K562 (cell line): ENCODE data around the gene IMPA2. TPM values are rescaled to one million over a fixed set of nuclear protein-coding genes. Genes with fewer than 3 reads are reported as not detected.
"Not testable (repeated sequence)": the region's sequence is repeated elsewhere in the genome, so short reads cannot be mapped to it uniquely, and the experiment has no call there.

Source experiments
- ATAC-seq: fragments of 200-7000 bp; cut with Tn5 transposase; 3 replicates; pipeline ENCODE4 v1.9.1; 2020; ENCODE audit warnings: moderate library complexity
- BruUV-seq: library from RNA; stranded (reverse); fragments of 400-500 nt; replicated peaks from 2 replicates; lab custom pipeline; 2021; lab: Mats Ljungman, UMichigan
- CTCF ChIA-PET: fragments of 300-600 bp; formaldehyde crosslinking; extraction: SDS; loops from one replicate; lab custom pipeline; 2021; ENCODE audit warnings: low intra/inter-chr PET ratio; lab: Yijun Ruan, JAX
- POLR2A ChIA-PET: fragments of 300-600, 350-650 bp; sonication (Branson Sonifier 250); formaldehyde crosslinking; extraction: SDS; loops from one replicate; lab custom pipeline; 2021; ENCODE audit warnings: antibody characterized with exemption, inconsistent platforms; lab: Yijun Ruan, JAX
- DNase-seq, 4 experiments: peaks; one replicate each; pipeline versions ENCODE4 v3.0.0 to v3.0.0-alpha.2; 2011 to 2018; ENCODE audit warnings: low spot score in 3 of 4, mixed read lengths in 3 of 4; ENCODE audit errors: extremely low read depth in 1 of 4
- FAIRE-seq: peaks from 2 replicates; lab custom pipeline; 2011; peaks lifted over from hg19 to GRCh38; lab: Jason Lieb, UNC
- H2AFZ ChIP-seq: 2 replicates; pipeline ENCODE4 v1.6.0; 2011; ENCODE audit warnings: low read depth, low read length, control low read depth, inconsistent platforms
- H3K27ac ChIP-seq: fragments of 200-600 bp; 3 replicates; pipeline ENCODE4 v1.8.0; 2011; ENCODE audit warnings: low read depth, mild to moderate bottlenecking, control low read depth, inconsistent platforms, low read length, moderate library complexity, mixed read lengths; ENCODE audit errors: extremely low read depth
- H3K27me3 ChIP-seq, 2 experiments: fragments of 300-600 bp in 1 of 2; 2 replicates in 1 of 2; 3 replicates in 1 of 2; pipeline versions ENCODE4 v1.6.0 to v1.8.0; 2011; ENCODE audit warnings: inconsistent platforms in 2 of 2, low read length in 2 of 2, mild to moderate bottlenecking in 1 of 2, mixed read lengths in 1 of 2, moderate library complexity in 1 of 2; ENCODE audit not compliant: control insufficient read depth in 2 of 2, insufficient read depth in 2 of 2
- H3K36me3 ChIP-seq: fragments of 300-600 bp; 3 replicates; pipeline ENCODE4 v1.8.0; 2011; ENCODE audit warnings: mild to moderate bottlenecking, low read length, inconsistent platforms; ENCODE audit not compliant: control insufficient read depth, insufficient read depth
- H3K4me1 ChIP-seq, 2 experiments: fragments of 200-600 bp in 1 of 2; replicated peaks in 1 of 2; 2 replicates in 1 of 2; 3 replicates in 1 of 2; pipeline versions ENCODE4 v1.5.1 to v1.8.0; 2011; ENCODE audit warnings: inconsistent platforms in 2 of 2, low read length in 2 of 2, mild to moderate bottlenecking in 1 of 2, mixed read lengths in 1 of 2, moderate library complexity in 1 of 2; ENCODE audit not compliant: control insufficient read depth in 2 of 2, insufficient read depth in 2 of 2
- H3K4me2 ChIP-seq: 2 replicates; pipeline ENCODE4 v1.6.1; 2011; ENCODE audit warnings: low read length, control low read depth, inconsistent platforms, mixed read lengths; ENCODE audit not compliant: insufficient read depth
- H3K4me3 ChIP-seq: fragments of 200-600 bp; sonication (generic), shearing (Covaris generic); 2 replicates; pipeline ENCODE4 v1.5.1; 2016; ENCODE audit warnings: control low read depth, inconsistent platforms
- H3K79me2 ChIP-seq: fragments of 200-600 bp; 3 replicates; pipeline ENCODE4 v1.8.0; 2011; ENCODE audit warnings: low read length, inconsistent platforms; ENCODE audit not compliant: control insufficient read depth, insufficient read depth
- H3K9ac ChIP-seq, 2 experiments: 2 replicates each; pipeline versions ENCODE4 v1.6.0 to v1.6.1; 2011; ENCODE audit warnings: low read depth in 2 of 2, low read length in 2 of 2, control low read depth in 1 of 2, inconsistent platforms in 1 of 2, mild to moderate bottlenecking in 1 of 2, mixed read lengths in 1 of 2; ENCODE audit not compliant: insufficient read depth in 1 of 2
- H3K9me1 ChIP-seq: one replicate; pipeline ENCODE4 v1.6.0; 2011; ENCODE audit warnings: inconsistent platforms, mild to moderate bottlenecking, low read length, moderate library complexity; ENCODE audit not compliant: control insufficient read depth, insufficient read depth
- H3K9me3 ChIP-seq: replicated peaks from 2 replicates; pipeline ENCODE4 v1.5.1; 2011; ENCODE audit warnings: low read depth, low read length, inconsistent platforms; ENCODE audit not compliant: control insufficient read depth, insufficient read depth
- H4K20me1 ChIP-seq: replicated peaks from 2 replicates; pipeline ENCODE4 v1.6.1; 2011; ENCODE audit warnings: low read length, inconsistent platforms, mixed read lengths; ENCODE audit not compliant: control insufficient read depth, insufficient read depth
- BCLAF1 ChIP-seq, 2 experiments: fragments of 450-650 bp in 1 of 2; IDR thresholded peaks; 2 replicates each; pipeline ENCODE4 v1.6.1; 2011 to 2017; ENCODE audit warnings: low read depth in 2 of 2, antibody characterized with exemption in 1 of 2, borderline replicate concordance in 1 of 2, low read length in 1 of 2, mild to moderate bottlenecking in 1 of 2, mixed read lengths in 1 of 2; ENCODE audit not compliant: control insufficient read depth in 1 of 2
- GATA2 ChIP-seq: sonication (generic); formaldehyde crosslinking; IDR thresholded peaks from 2 replicates; pipeline ENCODE4 v1.4.0; 2020; ENCODE audit warnings: mild to moderate bottlenecking, missing genetic modification reagents
- NCOA4 ChIP-seq: fragments of 450-650 bp; IDR thresholded peaks from 2 replicates; pipeline ENCODE4 v1.6.1; 2018; ENCODE audit warnings: mild to moderate bottlenecking; ENCODE audit not compliant: partially characterized antibody
- SAFB2 ChIP-seq: fragments of 200-400 bp; formaldehyde crosslinking; IDR thresholded peaks from 2 replicates; pipeline ENCODE4 v1.6.1; 2018; ENCODE audit warnings: borderline replicate concordance, low read length, low read depth, moderate library complexity; ENCODE audit not compliant: severe bottlenecking
- ZNF766 ChIP-seq: fragments of 200-800 bp; sonication (Bioruptor generic); conservative IDR thresholded peaks from 2 replicates; pipeline ENCODE4 v1.6.1; 2016; ENCODE audit warnings: missing genetic modification characterization, missing compliant biosample characterization
- WGBS: fragments of 100-300 bp; shearing (Covaris generic); methylation state at CpG from one replicate; pipeline ENCODE4 v1.1.6; 2016; ENCODE audit warnings: low coverage, mixed read lengths; ENCODE audit not compliant: insufficient coverage; ENCODE audit errors: missing lambda C conversion rate; 5-methylcytosine and 5-hydroxymethylcytosine counted together
- in situ Hi-C: fragments of 300-500 bp; cut with MboI; formaldehyde crosslinking; loops from 4 replicates; pipeline ENCODE4 v1.15.0; 2018; ENCODE audit warnings: inconsistent platforms, mixed read lengths
- intact Hi-C: fragments of 100-400 bp; cut with micrococcal nuclease; formaldehyde crosslinking; loops from 2 replicates; pipeline ENCODE4 v1.14.2; 2022
- polyA plus RNA-seq, 8 experiments: library from polyadenylated mRNA; depleted of rRNA in 4 of 8; stranded (reverse) in 5 of 8; unstranded in 3 of 8; fragments of >200 nt; fragmentation: Nextera tagmentation in 2 of 8; fragmentation: Illumina TruSeq in 1 of 8; extraction: Ambion mirVana in 2 of 8; extraction: Trizol in 1 of 8; gene quantifications; 2 replicates each; pipeline versions ENCODE4 v1.2.1 to v1.2.3, GENCODE V29; 2011 to 2014; ENCODE audit warnings: inconsistent platforms in 1 of 8, missing spikeins in 1 of 8
- total RNA-seq, 7 experiments: library from RNA; depleted of rRNA in 6 of 7; stranded (reverse); fragments of >200 nt in 6 of 7; fragmentation: Illumina TruSeq in 2 of 7; extraction: Trizol in 2 of 7; gene quantifications; 2 replicates each; pipeline versions ENCODE4 v1.2.1 to v1.2.3, GENCODE V29; 2011 to 2021; ENCODE audit warnings: low replicate concordance in 1 of 7

The IMPA2 gene
- total and polyA plus RNA-seq, 9 of the 15 experiments (the other 6 are each of a cell fraction or from before 2014, with no cell fraction given), result 0.62 to 11.3 (median 5.7) TPM

- no peak for TF ChIP-seq BCLAF1 (IDR thresholded peaks at IDR 0.05; ENCODE audit: borderline replicate concordance in 1 of 2, control insufficient read depth in 1 of 2, low read depth in 2 of 2, low read length in 1 of 2)
- TF ChIP-seq NCOA4, result no peak
- no peak for TF ChIP-seq ZNF766 (CRISPR knock-in tag)
- no peak for TF ChIP-seq SAFB2
- TF ChIP-seq GATA2 (CRISPR knock-in tag), result no peak
Measured at GRCh38 chr18:11957636-11958035, 23.7 kb upstream of the IMPA2 start (continued).

GRCh38 chr18:11959651-11960050 is 21.7 kb upstream of the IMPA2 start:
- POLR2A ChIA-PET, H3K4me2 ChIP-seq, CTCF ChIA-PET, H3K9ac ChIP-seq, ATAC-seq, DNase-seq, H3K36me3 ChIP-seq, H3K27ac ChIP-seq, H2AFZ ChIP-seq, H3K79me2 ChIP-seq, BruUV-seq, H3K9me1 ChIP-seq, intact Hi-C loops, FAIRE-seq, H4K20me1 ChIP-seq, H3K4me3 ChIP-seq, H3K27me3 ChIP-seq, in situ Hi-C loops: not testable (repeated sequence)
- Histone ChIP-seq H3K9me3 (peaks cover 11% of the 10 kb centered on the region), H3K4me1 (peaks cover 19 to 25% of the 10 kb centered on the region in 2 experiments; a peak in 4 of 5 replicates)
- 88% methylated on average over 5 of the region's 33 CpGs for WGBS
